NCI-H345 treated with DMSO at 0.1 percent for 48 hours (cell line): ENCODE data around the gene TBC1D9.

Experiments
- DNase-seq: peaks from one replicate; lab custom pipeline; 2025; ENCODE audit not compliant: unreplicated experiment; lab: John Stamatoyannopoulos, UW

TBC1D9 gene

GRCh38 chr4:140659943-140660700 is 96.1 kb downstream of the TBC1D9 start:
- DNase-seq: no peak

GRCh38 chr4:140654495-140654814 is 101.7 kb downstream of the TBC1D9 start:
- DNase-seq: no peak

- no peak for DNase-seq
Observed at GRCh38 chr4:140653718-140654494, 102.3 kb downstream of the TBC1D9 start.

GRCh38 chr4:140652601-140653000 is 103.6 kb downstream of the TBC1D9 start:
- no peak for DNase-seq

GRCh38 chr4:140648716-140649308 is 107.4 kb downstream of the TBC1D9 start:
- DNase-seq: no peak

DNA sequence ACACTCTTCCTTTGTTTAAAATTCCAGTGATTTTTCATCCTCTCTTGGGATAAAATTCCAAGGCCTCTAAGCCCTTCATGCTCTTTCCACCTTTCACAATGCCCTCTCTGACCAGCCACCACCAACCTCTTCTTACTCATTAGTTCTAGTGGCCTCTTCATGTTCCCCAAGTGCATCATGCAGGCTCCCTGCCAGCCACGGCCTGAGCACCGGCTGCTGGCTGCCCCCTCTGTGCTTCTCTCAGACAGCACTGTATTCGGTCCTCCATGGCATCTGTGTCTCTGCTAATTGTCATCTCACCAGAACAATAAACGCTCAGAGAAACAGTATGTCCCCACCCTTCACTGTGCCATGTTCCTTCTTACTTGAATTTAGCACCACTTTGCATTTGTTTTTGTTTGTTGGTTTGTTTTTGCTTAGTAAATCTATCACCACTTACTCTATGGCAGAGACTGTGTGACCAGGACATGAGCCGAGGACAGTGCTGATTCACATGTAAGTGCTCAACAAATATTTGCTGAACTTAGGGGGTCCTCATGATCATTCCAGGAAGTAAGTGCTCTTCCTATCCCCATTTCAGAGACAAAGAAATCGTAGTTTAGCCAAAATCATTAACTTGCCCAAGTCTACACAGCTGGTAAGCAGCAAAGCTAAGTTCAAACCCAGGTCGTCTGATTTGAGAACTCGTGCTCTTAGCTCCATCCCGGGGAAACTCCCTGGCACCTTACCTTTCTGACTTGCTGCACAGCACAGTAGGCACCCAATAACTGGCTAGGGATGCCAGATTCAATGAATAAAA is 110.4 kb downstream of the TBC1D9 start:
- DNase-seq: peak; percentile 24

GRCh38 chr4:140645196-140645595 is 111.0 kb downstream of the TBC1D9 start:
- DNase-seq: no peak

GRCh38 chr4:140644470-140645185 is 111.6 kb downstream of the TBC1D9 start:
- DNase-seq: no peak

DNA sequence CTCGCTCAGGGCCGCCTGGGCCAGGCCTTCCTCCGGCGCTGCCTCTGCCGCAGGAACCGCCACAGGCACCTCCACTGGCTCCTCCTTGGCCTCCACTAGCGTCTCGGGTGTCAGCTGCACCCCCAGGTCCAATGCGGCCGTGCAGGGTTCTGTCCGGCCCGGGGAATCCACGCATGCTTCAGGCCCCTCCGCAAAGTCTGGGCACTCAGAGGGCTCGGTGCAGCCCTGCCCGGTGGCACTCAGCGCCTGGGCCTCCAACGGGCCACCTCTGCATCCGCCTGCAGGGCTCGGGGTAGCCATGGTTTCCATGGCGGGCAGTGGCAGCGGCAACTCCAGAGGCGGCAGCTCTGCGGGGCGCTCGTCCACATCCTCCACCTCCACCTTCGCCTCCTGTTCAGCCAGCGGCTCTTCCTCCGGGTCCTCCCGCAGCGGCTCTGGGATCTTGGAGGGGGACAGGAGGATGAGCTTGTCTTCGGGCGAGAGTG is 112.6 kb downstream of the TBC1D9 start:
- no peak for DNase-seq

GRCh38 chr4:140642674-140643437 is 113.3 kb downstream of the TBC1D9 start:
- DNase-seq: no peak

GRCh38 chr4:140641789-140642439 is 114.3 kb downstream of the TBC1D9 start:
- no peak for DNase-seq

- no peak for DNase-seq
Observed at GRCh38 chr4:140641105-140641555, 115.1 kb downstream of the TBC1D9 start.

GRCh38 chr4:140640150-140640748 is 115.9 kb downstream of the TBC1D9 start:
- no peak for DNase-seq

GRCh38 chr4:140639066-140639465 is 117.1 kb downstream of the TBC1D9 start:
- DNase-seq: no peak

GRCh38 chr4:140637836-140638235 is 118.3 kb downstream of the TBC1D9 start:
- peak; percentile 22 for DNase-seq

DNA sequence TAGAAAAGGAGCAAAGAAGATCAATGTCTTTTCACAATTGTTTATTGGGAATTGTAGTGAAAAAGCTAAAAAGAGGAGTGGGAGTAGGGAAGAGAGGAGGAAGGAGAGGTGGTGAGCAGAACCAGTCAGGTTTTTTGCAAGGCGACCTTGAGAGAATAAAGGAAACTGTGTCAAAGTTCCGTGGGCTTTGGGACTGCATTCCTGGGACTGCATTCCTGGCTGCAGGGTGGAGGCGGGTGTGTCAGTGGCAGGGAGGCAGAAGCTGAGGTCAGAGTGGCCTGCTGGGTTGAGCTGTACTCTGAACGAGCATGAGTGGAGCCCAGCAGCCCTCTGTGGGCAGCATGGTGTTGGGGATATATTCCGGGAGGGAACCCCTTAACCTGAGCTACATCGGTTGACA is 120.6 kb downstream of the TBC1D9 start:
- DNase-seq: no peak

- no peak for DNase-seq
Observed at GRCh38 chr4:140633951-140634350, 122.2 kb downstream of the TBC1D9 start.

- no peak for DNase-seq
Observed at GRCh38 chr4:140633124-140633523, 123.1 kb downstream of the TBC1D9 start.

DNA sequence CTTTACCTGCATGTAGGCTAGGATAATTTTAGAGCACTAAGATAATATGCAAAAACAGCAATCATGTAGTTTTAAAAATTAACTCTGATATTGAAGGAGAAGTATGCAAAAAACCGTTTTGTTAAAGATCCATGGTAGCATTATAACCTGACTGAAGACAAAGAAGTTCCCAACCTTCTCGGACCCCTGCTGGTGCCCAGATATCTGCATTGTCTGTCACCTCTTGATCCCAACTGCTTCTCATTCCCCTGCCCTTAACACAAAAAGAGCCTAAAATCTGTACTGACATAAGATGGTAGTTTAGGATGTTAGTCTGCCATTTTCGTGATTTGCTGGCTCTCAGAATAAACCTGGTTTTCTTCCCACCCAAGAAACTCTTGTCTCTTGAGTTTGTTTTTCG is 125.9 kb downstream of the TBC1D9 start:
- no peak for DNase-seq
